ENCODE data around the gene INSRR. TPM values are rescaled to one million over a fixed set of nuclear protein-coding genes. Genes with fewer than 3 reads are reported as not detected.

Gene INSRR
- polyA plus RNA-seq, 3 donors = not detected

GRCh38 chr1:156795787-156796186 is 63.1 kb downstream of the INSRR start:
- DNase-seq = no peak
- H3K9ac ChIP-seq (ENCODE audit: insufficient read depth, low read length, poor library complexity, severe bottlenecking) = no peak overlapping the region
- 78% methylated on average over 4 of the region's 7 CpGs for WGBS (ENCODE audit: insufficient coverage)
- H3K36me3 Mint-ChIP-seq = peaks cover 90 to 95% of the 10 kb centered on the region in 2 donors
- peaks cover 7% of the 10 kb centered on the region for H3K4me1 Mint-ChIP-seq
- H3K27ac ChIP-seq (ENCODE audit: low read depth in 1 of 2, low read length in 2 of 2) = no peak overlapping the region
- no peaks in the 10 kb centered on the region for H3K27me3 ChIP-seq (ENCODE audit: control insufficient read depth in 2 of 2, insufficient read depth in 2 of 2, low read length in 2 of 2)
- no peak for TF ChIP-seq CTCF (IDR thresholded peaks at IDR 0.05)
- no peak overlapping the region for H3K4me3 ChIP-seq (replicated peaks in 1 of 3; ENCODE audit: low read depth in 2 of 3, low read length in 3 of 3)
- no peak overlapping the region for H3K4me3 Mint-ChIP-seq
- H3K9me3 ChIP-seq (replicated peaks in 1 of 2; ENCODE audit: control insufficient read depth in 1 of 2, insufficient read depth in 1 of 2, low read length in 2 of 2) = no peaks in the 10 kb centered on the region
- H3K36me3 ChIP-seq (replicated peaks in 1 of 2; ENCODE audit: control insufficient read depth in 1 of 2, insufficient read depth in 2 of 2, low read length in 2 of 2) = peaks cover 88 to 100% of the 10 kb centered on the region in 2 donors
- peaks cover 10% of the 10 kb centered on the region for H4K20me1 ChIP-seq (ENCODE audit: insufficient read depth, low read length)
- H3K79me2 ChIP-seq (ENCODE audit: insufficient read depth, low read length) = no peaks in the 10 kb centered on the region
- no peaks in the 10 kb centered on the region for H3K9me3 Mint-ChIP-seq
- peaks cover 3 to 4% of the 10 kb centered on the region in 2 donors for H3K4me1 ChIP-seq (ENCODE audit: control insufficient read depth in 1 of 2, insufficient read depth in 2 of 2, low read length in 2 of 2)
- no peaks in the 10 kb centered on the region for H3K27me3 Mint-ChIP-seq (ENCODE audit: low read depth in 3 of 3)
- intact Hi-C loops (cut with micrococcal nuclease) = loop anchor here in 1 of 2 donors (10.0 kb wide), 1 partner anchor 59 kb away; the partner anchor contains the start of gene INSRR
- no peak overlapping the region for H3K27ac Mint-ChIP-seq
- H3K4me2 ChIP-seq (replicated peaks; ENCODE audit: extremely low read depth, low read length, poor library complexity, severe bottlenecking) = no peak overlapping the region
- H2AFZ ChIP-seq (ENCODE audit: insufficient read depth, low read depth, low read length, poor library complexity, severe bottlenecking) = no peak overlapping the region

GRCh38 chr1:156795374-156795733 is 63.6 kb downstream of the INSRR start:
- peaks cover 3 to 4% of the 10 kb centered on the region in 2 donors for H3K4me1 ChIP-seq (ENCODE audit: control insufficient read depth in 1 of 2, insufficient read depth in 2 of 2, low read length in 2 of 2)
- Mint-ChIP-seq H3K36me3 (peaks cover 87 to 92% of the 10 kb centered on the region in 2 donors), H3K27ac (no peak overlapping the region), H3K27me3 (ENCODE audit: low read depth in 3 of 3) (no peaks in the 10 kb centered on the region), H3K9me3 (no peaks in the 10 kb centered on the region), H3K4me3 (no peak overlapping the region), H3K4me1 (peaks cover 7% of the 10 kb centered on the region)
- no peaks in the 10 kb centered on the region for H3K9me3 ChIP-seq (replicated peaks in 1 of 2; ENCODE audit: control insufficient read depth in 1 of 2, insufficient read depth in 1 of 2, low read length in 2 of 2)
- TF ChIP-seq CTCF (IDR thresholded peaks at IDR 0.05) = no peak
- H3K27ac ChIP-seq (ENCODE audit: low read depth in 1 of 2, low read length in 2 of 2) = no peak overlapping the region
- H4K20me1 ChIP-seq (ENCODE audit: insufficient read depth, low read length) = peaks cover 10% of the 10 kb centered on the region
- no peak for DNase-seq
- no peaks in the 10 kb centered on the region for H3K79me2 ChIP-seq (ENCODE audit: insufficient read depth, low read length)
- H3K27me3 ChIP-seq (ENCODE audit: control insufficient read depth in 2 of 2, insufficient read depth in 2 of 2, low read length in 2 of 2) = no peaks in the 10 kb centered on the region
- peaks cover 83 to 100% of the 10 kb centered on the region in 2 donors for H3K36me3 ChIP-seq (replicated peaks in 1 of 2; ENCODE audit: control insufficient read depth in 1 of 2, insufficient read depth in 2 of 2, low read length in 2 of 2)
- WGBS (ENCODE audit: insufficient coverage) = 100% methylated on average over 4 of the region's 5 CpGs
- H2AFZ ChIP-seq (ENCODE audit: insufficient read depth, low read depth, low read length, poor library complexity, severe bottlenecking) = no peak overlapping the region
- intact Hi-C loops (cut with micrococcal nuclease) = loop anchor here in 1 of 2 donors (10.0 kb wide), 1 partner anchor 59 kb away; the partner anchor contains the start of gene INSRR
- H3K9ac ChIP-seq (ENCODE audit: insufficient read depth, low read length, poor library complexity, severe bottlenecking) = no peak overlapping the region
- H3K4me3 ChIP-seq (replicated peaks in 1 of 3; ENCODE audit: low read depth in 2 of 3, low read length in 3 of 3) = no peak overlapping the region
- no peak overlapping the region for H3K4me2 ChIP-seq (replicated peaks; ENCODE audit: extremely low read depth, low read length, poor library complexity, severe bottlenecking)

Measured in CD14-positive monocyte (primary cell).